Activated CD4-positive, alpha-beta T cell treated with anti-CD3 and anti-CD28 coated beads, Interleukin-2, amount 10 ng/mL, durations not matched to agents 24 days and 14 days (primary cell): Measurements from ENCODE around the gene EFEMP2. TPM values are rescaled to one million over a fixed set of nuclear protein-coding genes. Genes with fewer than 3 reads are reported as not detected.

ENCODE experiments used
- DNase-seq: peaks from one replicate; pipeline ENCODE4 v3.0.0; 2022
- H3K27ac Mint-ChIP-seq: one replicate; pipeline ENCODE4 v1.8.0; 2022; ENCODE audit warnings: mild to moderate bottlenecking, mixed read lengths
- H3K27me3 Mint-ChIP-seq: one replicate; pipeline ENCODE4 v1.8.0; 2022; ENCODE audit warnings: mixed read lengths
- H3K36me3 Mint-ChIP-seq: one replicate; pipeline ENCODE4 v1.8.0; 2022; ENCODE audit warnings: low read depth, mild to moderate bottlenecking, mixed read lengths
- H3K4me1 Mint-ChIP-seq: one replicate; pipeline ENCODE4 v1.8.0; 2021; ENCODE audit warnings: mixed read lengths
- H3K4me3 Mint-ChIP-seq: one replicate; pipeline ENCODE4 v1.8.0; 2022; ENCODE audit warnings: mild to moderate bottlenecking, moderate library complexity, mixed read lengths
- H3K9me3 Mint-ChIP-seq: one replicate; pipeline ENCODE4 v1.8.0; 2021; ENCODE audit warnings: mixed read lengths
- intact Hi-C: fragments of 100-400 bp; cut with micrococcal nuclease; formaldehyde crosslinking; loops from one replicate; pipeline ENCODE4 v1.15.1; 2023
- total RNA-seq: library from RNA; stranded (reverse); gene quantifications from 2 replicates; pipeline ENCODE4 v1.2.3, GENCODE V29; 2022

The EFEMP2 gene
- total RNA-seq, 1 donor from 2014 or later, result 9.1 TPM

GRCh38 chr11:65884716-65885092, 12.1 kb upstream of the EFEMP2 start:
- Mint-ChIP-seq H3K27ac (peak overlapping the region; percentile 62), H3K27me3 (no peaks in the 10 kb centered on the region), H3K4me1 (peaks cover 43% of the 10 kb centered on the region), H3K4me3 (no peak overlapping the region), H3K9me3 (no peaks in the 10 kb centered on the region), H3K36me3 (peaks cover 28% of the 10 kb centered on the region)
- DNase-seq, result peak; percentile 96
- intact Hi-C loops, result loop anchor here (1.0 kb wide), 1 partner anchor 105 kb away; no protein-coding TSS in a partner anchor

GRCh38 chr11:65883786-65884715, 11.5 kb upstream of the EFEMP2 start:
- no peaks in the 10 kb centered on the region for H3K9me3 Mint-ChIP-seq
- DNase-seq, result no peak
- peak overlapping the region; percentile 62 for H3K27ac Mint-ChIP-seq
- H3K4me3 Mint-ChIP-seq, result no peak overlapping the region
- H3K4me1 Mint-ChIP-seq, result peaks cover 43% of the 10 kb centered on the region
- peaks cover 28% of the 10 kb centered on the region for H3K36me3 Mint-ChIP-seq
- intact Hi-C loops, result loop anchor here (1.0 kb wide), 1 partner anchor 105 kb away; no protein-coding TSS in a partner anchor
- no peaks in the 10 kb centered on the region for H3K27me3 Mint-ChIP-seq

GRCh38 chr11:65883058-65883761, 10.6 kb upstream of the EFEMP2 start:
- Mint-ChIP-seq H3K27me3 (no peaks in the 10 kb centered on the region), H3K4me1 (peaks cover 42% of the 10 kb centered on the region)

GRCh38 chr11:65882120-65883057, 9.8 kb upstream of the EFEMP2 start:
- Mint-ChIP-seq H3K4me3 (no peak overlapping the region), H3K9me3 (no peaks in the 10 kb centered on the region), H3K36me3 (peaks cover 26% of the 10 kb centered on the region), H3K27me3 (no peaks in the 10 kb centered on the region), H3K27ac (no peak overlapping the region), H3K4me1 (peaks cover 40% of the 10 kb centered on the region)
- DNase-seq, result no peak
- intact Hi-C loops, result no loop called here

More at GRCh38 chr11:65883058-65883761, 10.6 kb upstream of the EFEMP2 start:
- Mint-ChIP-seq H3K36me3 (peaks cover 27% of the 10 kb centered on the region), H3K4me3 (no peak overlapping the region), H3K9me3 (no peaks in the 10 kb centered on the region), H3K27ac (no peak overlapping the region)
- no peak for DNase-seq
- intact Hi-C loops, result no loop called here

GRCh38 chr11:65880844-65881421, 8.3 kb upstream of the EFEMP2 start:
- Mint-ChIP-seq H3K9me3 (no peaks in the 10 kb centered on the region), H3K4me1 (peaks cover 34% of the 10 kb centered on the region), H3K27me3 (no peaks in the 10 kb centered on the region), H3K36me3 (peaks cover 16% of the 10 kb centered on the region), H3K4me3 (peak overlapping the region; percentile 13), H3K27ac (peak overlapping the region; percentile 43)
- intact Hi-C loops, result no loop called here
- DNase-seq, result peak; percentile 70

- no peaks in the 10 kb centered on the region for H3K9me3 Mint-ChIP-seq
- intact Hi-C loops, result no loop called here
- H3K4me1 Mint-ChIP-seq, result peaks cover 30% of the 10 kb centered on the region
- H3K27me3 Mint-ChIP-seq, result no peaks in the 10 kb centered on the region
- H3K4me3 Mint-ChIP-seq, result peak overlapping the region; percentile 66
- no peak for DNase-seq
- H3K36me3 Mint-ChIP-seq, result peaks cover 16% of the 10 kb centered on the region
- peak overlapping the region; percentile 80 for H3K27ac Mint-ChIP-seq
These were observed 7.4 kb upstream of the EFEMP2 start for GRCh38 chr11:65880027-65880426.

GRCh38 chr11:65879617-65880016, 7.0 kb upstream of the EFEMP2 start, which contains the start of gene CTSW:
Gene CTSW, plus strand, starts transcription at chr11:65879837. Its CDS starts 18 bp downstream, at chr11:65879855.
- DNase-seq, result peak; percentile 78
- peak within 1 kb of the TSS; percentile 80 for H3K27ac Mint-ChIP-seq
- H3K4me3 Mint-ChIP-seq, result peak within 1 kb of the TSS; percentile 66
- intact Hi-C loops, result no loop called here
- H3K9me3 Mint-ChIP-seq, result no peaks in the 10 kb centered on the region
- H3K4me1 Mint-ChIP-seq, result peaks cover 28% of the 10 kb centered on the region
- H3K27me3 Mint-ChIP-seq, result no peaks in the 10 kb centered on the region
- H3K36me3 Mint-ChIP-seq, result peaks cover 14% of the 10 kb centered on the region

GRCh38 chr11:65873318-65874156, 937 bp upstream of the EFEMP2 start:
- H3K36me3 Mint-ChIP-seq, result peaks cover under 1% of the 10 kb centered on the region
- peak overlapping the region; percentile 22 for H3K27ac Mint-ChIP-seq
- peaks cover 19% of the 10 kb centered on the region for H3K4me1 Mint-ChIP-seq
- no peaks in the 10 kb centered on the region for H3K9me3 Mint-ChIP-seq
- peak overlapping the region; percentile 80 for H3K4me3 Mint-ChIP-seq
- H3K27me3 Mint-ChIP-seq, result no peaks in the 10 kb centered on the region
- DNase-seq, result peak; percentile 100
- intact Hi-C loops, result loop anchor here (1.0 kb wide), 1 partner anchor 14 kb away; no protein-coding TSS in a partner anchor

GRCh38 chr11:65871811-65872548, 620 bp downstream of the EFEMP2 start:
- H3K36me3 Mint-ChIP-seq, result peaks cover 6% of the 10 kb centered on the region
- peaks cover 18% of the 10 kb centered on the region for H3K4me1 Mint-ChIP-seq
- DNase-seq, result no peak
- H3K9me3 Mint-ChIP-seq, result no peaks in the 10 kb centered on the region
- intact Hi-C loops, result no loop called here
- peak overlapping the region; percentile 37 for H3K4me3 Mint-ChIP-seq
- H3K27me3 Mint-ChIP-seq, result no peaks in the 10 kb centered on the region
- no peak overlapping the region for H3K27ac Mint-ChIP-seq

- Mint-ChIP-seq H3K4me3 (no peak overlapping the region), H3K36me3 (peaks cover 10% of the 10 kb centered on the region), H3K9me3 (no peaks in the 10 kb centered on the region), H3K4me1 (peaks cover 14% of the 10 kb centered on the region), H3K27me3 (no peaks in the 10 kb centered on the region), H3K27ac (no peak overlapping the region)
- DNase-seq, result peak; percentile 67
- intact Hi-C loops, result no loop called here
These were observed 1.6 kb downstream of the EFEMP2 start for GRCh38 chr11:65870706-65871681.

- Mint-ChIP-seq H3K27me3 (no peaks in the 10 kb centered on the region), H3K9me3 (no peaks in the 10 kb centered on the region), H3K4me3 (no peak overlapping the region), H3K4me1 (peaks cover 14% of the 10 kb centered on the region), H3K36me3 (peaks cover 12% of the 10 kb centered on the region), H3K27ac (no peak overlapping the region)
- no peak for DNase-seq
- intact Hi-C loops, result no loop called here
These were observed 2.3 kb downstream of the EFEMP2 start for GRCh38 chr11:65870307-65870658.
